Erythroblast (primary cell): Measurements from ENCODE around the gene PIF1.

Source experiments
- GATA1 ChIP-seq: IDR thresholded peaks from 2 replicates; pipeline ENCODE4 v1.6.1; 2011; ENCODE audit warnings: low read depth, mild to moderate bottlenecking, control low read depth, low read length, moderate library complexity
- POLR2A ChIP-seq: IDR thresholded peaks from 2 replicates; pipeline ENCODE4 v1.6.1; 2011; ENCODE audit warnings: mild to moderate bottlenecking, low read length

DNA sequence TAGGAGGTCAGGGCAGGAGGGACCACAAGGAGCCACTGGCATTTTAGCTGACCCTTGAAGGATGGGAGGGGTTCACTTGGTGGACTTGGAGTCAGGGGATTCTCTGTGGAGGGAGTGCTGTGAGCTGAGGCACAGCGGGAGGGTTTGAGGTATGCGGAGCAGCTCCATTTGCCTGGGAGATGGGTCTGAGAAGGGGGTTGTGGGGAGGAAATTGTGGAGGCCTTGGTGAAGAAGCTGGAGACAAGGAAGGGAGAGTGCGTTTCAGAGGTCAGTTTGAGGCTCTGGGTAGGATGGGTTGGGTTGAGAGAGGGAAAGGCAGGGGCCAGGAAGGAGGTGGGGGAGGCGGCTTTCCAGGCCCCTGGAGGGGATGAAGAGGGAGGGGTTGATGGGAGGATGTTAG, 36.5 kb upstream of the PIF1 start:
- TF ChIP-seq POLR2A = no peak
- TF ChIP-seq GATA1 = no peak
